NCI-H345 treated with DMSO at 0.1 percent for 48 hours (cell line): ENCODE measurements around the gene OSGEP.

Experiments
- DNase-seq: peaks from one replicate; lab custom pipeline; 2025; ENCODE audit not compliant: unreplicated experiment; lab: John Stamatoyannopoulos, UW

The OSGEP gene

DNA sequence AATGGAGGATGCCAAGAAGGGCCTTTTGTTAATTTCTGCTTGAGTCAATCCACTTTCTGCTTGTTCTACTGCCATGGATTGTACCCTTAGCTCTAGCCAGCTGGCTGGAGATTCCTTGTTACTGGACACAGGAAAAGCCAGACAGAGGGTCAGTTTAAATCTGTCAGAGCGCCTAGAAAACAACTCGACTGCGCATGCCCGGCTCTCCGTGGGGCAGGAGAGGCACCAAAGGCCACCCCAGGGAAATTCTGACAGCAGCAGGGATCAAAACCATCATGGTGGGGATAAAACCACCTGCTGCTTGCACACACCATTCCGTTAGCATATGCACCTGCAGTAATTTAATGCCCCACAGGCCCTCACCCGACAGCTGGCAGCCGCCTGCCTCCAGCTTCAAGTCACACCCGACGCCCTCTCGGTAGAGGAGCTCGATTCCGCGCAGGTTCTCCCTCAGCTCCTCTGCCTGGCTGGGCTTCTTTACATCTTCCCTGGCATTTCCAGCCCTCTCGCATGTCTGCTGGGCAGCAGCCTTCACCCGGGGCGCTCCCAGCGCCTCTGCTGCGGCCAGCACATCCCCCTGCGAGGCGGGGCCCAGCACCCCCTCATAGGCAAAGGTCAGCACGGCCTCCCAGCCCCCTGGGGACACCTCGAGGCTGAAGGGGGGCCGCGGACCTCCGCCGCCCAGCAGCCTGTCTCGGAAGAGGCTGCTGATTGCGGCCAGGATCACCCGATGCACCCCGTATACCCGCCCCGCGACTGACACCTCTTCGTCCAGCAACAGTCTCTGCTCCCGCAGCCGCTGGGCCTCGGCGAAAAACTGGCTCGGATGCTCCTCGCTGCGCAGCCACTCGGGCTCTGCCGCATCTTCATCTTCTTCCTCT lies 19.7 kb downstream of the OSGEP start:
- no peak for DNase-seq

- DNase-seq = no peak
Measured at GRCh38 chr14:20429801-20430669, 24.6 kb downstream of the OSGEP start.

DNA sequence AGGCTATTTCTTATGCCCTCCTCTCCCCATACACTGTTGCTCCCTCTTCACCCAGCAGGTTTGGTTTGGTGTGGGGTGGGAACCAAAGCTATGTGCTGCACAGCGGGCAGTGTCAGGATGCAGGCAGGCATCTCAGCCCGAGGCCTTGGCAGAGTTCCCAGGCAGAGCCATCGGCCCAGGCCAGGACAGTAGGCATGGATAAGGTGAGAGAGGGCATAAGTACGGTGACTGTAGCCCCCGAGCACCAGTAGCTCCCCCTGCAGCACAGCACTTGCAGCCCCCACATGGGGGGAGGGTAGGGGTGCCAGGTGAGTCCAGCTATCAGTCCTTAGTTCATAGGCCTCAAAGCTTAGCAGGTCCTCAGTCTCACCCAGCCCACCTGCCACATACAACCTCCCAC lies 25.8 kb downstream of the OSGEP start:
- no peak for DNase-seq

GRCh38 chr14:20428010-20428365 lies 26.6 kb downstream of the OSGEP start:
- no peak for DNase-seq

GRCh38 chr14:20427231-20428009 lies 27.2 kb downstream of the OSGEP start:
- no peak for DNase-seq

- no peak for DNase-seq
Measured at GRCh38 chr14:20424851-20425250, 29.8 kb downstream of the OSGEP start.

DNA sequence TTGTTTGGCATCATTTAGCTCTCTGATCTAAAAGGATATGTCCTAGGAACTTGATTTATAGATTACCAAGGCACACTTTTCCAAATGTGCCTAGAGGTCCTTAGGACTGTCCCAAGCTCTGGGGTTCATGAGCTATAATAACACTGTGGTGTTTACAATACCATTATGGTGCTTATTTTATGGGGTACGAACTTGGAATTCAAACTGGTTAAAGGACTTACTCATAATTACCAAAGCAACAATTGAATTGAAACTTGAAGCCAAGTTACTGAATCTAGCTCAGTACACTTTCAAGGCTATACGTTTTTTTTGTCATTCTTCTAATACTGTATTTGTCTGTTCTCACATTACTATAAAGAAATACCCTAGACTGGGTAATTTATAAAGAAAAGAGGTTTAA lies 31.7 kb downstream of the OSGEP start:
- DNase-seq = no peak

DNA sequence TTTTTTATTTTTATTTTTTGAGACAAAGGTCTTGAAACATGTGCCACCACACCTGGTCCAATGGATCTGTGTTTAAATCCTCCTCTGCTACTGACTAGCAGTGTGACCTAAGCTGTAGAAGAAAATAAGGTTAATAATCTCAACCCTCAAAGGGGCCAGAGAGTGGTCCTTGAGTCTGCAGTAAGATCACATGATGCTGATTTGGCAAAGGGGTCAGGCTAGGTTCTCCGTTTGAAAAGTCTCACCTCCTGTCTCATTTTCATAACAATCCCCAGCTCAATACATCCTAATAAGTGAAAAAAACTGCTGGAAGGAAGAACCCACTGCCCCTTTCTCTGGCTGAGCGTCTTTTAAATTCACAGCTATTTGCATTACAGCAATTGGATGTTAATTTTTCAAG lies 33.3 kb downstream of the OSGEP start:
- no peak for DNase-seq

DNA sequence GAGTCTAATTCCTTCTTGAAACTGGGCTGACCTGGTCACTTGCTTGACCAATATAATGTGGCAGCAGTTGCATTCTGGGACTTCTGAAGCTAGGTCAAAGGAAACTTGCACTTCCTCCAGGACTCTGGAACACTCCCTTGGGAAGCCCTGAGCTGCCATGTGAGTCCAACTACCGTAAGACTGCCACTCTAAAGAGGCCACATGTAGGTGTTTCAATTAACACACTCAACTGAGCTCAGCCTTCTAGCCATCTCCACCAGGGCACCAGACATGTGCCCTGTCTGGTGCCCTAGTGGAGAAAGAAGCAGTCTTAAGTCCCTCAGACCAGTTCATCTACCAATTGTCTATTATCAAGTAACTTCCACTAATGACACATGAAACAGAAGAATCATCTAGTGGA lies 35.2 kb downstream of the OSGEP start:
- DNase-seq = no peak

GRCh38 chr14:20418501-20418909 lies 36.1 kb downstream of the OSGEP start:
- no peak for DNase-seq

DNA sequence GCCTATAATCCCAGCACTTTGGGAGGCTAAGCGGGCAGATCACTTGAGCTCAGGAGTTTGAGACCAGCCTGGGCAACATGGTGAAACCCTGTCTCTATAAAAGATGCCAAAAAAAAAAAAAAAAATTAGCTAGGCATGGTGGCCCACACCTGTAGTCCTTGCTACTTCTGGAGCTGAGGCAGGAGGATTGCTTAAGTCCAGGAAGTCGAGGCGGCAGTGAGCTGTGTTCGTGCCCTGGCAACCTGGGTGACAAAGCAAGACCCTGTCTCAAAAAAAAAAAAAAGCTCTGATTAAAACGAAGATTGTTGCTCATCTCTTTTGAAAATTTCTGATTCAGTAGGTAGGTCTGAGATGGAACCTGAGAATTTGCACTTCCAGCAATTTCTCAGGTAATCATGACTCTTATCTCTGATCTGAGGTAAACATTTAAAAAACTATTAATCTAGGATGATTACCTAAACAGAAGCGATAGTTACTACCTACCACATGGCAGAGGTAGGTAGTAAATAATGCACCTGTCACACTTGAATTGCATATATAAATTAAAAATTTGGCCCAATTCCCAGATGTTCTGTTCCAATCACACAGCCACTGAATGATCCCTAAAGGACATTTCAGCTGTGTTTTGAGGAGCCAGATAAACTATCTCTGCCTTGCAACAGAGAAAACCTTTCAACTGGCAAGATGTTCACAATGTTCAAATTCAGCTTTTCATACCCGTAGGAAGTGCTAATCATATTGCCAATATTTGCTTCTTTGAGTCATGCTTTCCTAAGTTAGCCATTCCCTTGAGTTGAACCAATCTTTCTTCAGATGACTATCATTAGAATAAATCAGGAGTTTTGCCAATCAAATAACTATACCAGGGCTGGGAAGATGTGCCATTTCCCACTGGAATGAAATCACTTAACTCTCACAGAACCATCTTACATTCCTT lies 37.1 kb downstream of the OSGEP start:
- no peak for DNase-seq

DNA sequence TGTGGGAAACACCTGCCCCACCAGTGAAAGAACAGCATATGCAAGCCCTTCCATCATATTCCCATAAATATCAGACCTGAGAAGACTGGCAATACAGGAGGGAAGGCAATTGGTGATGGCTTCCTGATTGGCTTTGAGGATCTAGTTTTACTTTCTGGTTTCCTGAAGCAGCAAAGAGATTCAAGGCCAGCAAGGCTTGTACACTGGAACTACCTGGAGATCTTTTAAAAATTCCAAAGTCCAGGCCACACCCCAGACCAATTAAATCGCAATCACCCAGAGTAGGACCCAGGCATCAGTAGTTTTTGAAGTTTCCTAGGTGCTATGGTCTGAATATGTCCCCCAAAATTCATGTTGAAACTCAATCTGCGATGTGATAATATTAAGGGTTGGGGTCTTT lies 38.4 kb downstream of the OSGEP start:
- DNase-seq = no peak

DNA sequence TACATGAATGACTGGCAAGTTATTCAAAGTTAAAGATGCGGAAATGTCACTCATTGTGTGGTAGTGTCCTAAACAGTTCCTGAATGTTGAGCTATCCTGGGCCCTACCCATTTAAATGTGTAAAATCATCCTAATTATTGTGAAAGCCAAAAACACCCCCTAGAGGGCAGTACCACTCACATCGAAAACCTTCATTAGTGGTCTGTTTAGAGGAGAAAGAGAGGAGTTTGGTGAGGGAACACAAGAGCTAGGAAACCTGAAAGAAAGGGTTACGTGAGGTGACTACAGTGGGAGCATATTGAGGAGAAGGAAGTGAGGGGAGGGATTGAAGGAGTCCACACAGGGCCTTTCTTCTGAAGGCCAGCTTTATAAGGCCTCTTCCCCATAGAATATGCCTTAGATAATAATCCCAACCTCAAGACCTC lies 38.8 kb downstream of the OSGEP start:
- DNase-seq = no peak

DNA sequence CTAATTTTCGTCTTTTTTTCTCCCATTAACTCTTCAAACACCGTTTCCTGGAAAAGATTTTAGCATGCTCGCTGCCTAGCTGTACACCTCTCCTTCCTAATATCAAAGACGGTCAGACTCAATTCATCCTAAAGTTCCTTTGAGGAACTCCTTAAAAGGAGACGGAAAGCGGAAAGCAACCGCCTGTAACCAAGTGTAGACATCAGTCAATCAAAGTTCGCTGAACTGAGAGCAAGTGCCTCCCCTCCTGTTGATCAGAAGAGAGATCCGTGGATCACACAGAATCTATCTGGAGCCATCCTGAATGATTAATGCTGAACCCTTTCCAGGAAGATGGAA lies 40.9 kb downstream of the OSGEP start:
- DNase-seq = no peak

DNA sequence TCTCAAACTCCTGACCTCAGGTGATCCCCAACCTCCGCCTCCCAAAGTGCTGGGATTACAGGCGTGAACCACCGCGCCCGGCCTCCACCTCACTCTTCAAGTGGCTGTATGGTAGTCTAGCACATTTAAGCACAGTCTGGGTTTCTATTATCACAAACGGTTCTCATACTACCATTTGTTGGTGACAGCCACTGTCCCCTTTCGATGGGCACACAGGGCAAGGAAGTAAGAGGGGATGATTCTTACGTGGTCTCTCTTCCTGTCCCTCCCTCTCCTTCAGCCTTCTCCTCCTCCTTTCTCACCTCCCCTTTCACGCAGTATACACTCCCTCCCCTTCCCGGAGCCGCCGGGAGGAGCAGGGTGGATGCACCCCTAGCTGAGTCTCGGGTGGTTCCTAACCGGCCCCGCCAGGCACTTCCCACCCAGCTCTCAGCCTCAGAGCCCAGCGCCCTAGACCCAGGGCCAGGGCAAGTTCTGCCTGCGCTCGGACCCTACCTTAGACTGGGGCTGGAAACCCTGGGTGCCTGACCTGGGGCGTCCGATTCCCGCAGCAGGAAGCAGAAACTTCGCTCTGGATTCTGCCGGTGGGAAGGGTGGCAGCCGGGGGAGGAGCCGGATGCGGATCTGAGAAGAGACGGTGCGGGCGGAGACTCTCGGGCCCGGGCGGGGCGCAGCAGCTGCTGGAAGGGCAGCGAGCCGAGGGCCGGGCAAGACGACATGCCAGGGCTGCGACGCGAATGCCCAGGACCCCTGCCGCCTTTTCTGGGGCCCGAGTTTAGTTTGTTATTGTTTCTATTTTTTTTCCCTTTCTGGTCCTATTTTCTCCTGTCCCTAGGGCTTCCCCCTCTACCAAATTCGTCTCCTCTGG lies 41.5 kb downstream of the OSGEP start, which contains the start of gene TEP1:
Gene TEP1 (minus strand): TSS at position 626 of the 868 bp plus-strand sequence. CDS start 5,062 bp downstream, outside the sequence.
- DNase-seq = peak; percentile 75

DNA sequence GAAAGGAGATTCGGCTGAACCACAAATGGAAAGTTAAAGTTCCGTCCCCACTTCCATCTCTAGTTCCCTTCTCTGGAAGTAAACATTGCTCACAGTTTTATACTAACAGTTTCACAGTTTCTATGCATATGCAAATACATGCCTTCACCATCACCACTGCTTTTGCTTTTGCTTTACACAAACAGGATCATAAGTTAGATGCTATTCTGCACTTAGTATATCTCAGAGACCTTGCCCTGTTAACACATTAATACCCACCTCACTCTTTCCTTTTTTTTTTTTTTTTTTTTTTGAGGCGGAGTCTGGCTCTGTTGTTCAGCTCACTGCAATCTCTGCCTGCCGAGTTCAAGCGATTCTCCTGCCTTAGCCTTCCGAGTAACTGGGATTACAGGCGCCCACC lies 42.2 kb downstream of the OSGEP start:
- no peak for DNase-seq

GRCh38 chr14:20409226-20409625 lies 45.4 kb downstream of the OSGEP start:
- no peak for DNase-seq

GRCh38 chr14:20403521-20403920 lies 51.1 kb downstream of the OSGEP start:
- DNase-seq = no peak

DNA sequence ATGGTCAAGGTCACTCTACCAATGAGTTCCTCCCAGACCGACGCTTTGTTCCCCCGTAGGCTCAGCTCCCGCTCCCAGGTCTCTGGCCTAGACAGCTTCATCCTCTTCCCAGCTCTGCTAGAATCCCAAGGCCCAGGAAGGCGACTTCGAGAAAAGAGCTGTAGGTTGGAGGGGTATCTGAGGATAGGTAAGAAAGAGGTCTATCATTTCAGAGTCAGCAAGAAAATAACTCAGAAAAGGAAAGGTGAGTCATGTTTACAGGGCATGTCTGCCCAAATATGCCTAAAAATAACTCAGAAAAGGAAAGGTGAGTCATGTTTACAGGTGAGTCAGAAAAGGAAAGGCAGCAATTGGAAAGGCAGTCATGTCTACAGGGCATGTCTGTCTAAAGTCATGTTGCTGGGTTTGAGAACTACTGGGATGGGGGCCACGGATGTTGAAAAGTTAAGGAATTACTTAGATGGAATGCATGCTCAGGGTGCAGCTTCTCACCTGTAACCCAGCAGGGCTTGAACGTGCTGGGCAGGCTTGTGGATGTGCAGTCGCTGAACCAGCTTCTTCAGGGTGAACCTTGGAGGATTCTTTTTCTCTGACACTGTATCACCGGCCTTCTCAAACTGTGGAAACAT lies 53.5 kb downstream of the OSGEP start:
- DNase-seq = no peak
